AG20443 (cell line): ENCODE measurements around the gene MZT2A.
"Not testable (repeated sequence)": the region's sequence is repeated elsewhere in the genome, so short reads cannot be mapped to it uniquely, and the experiment has no call there.

ENCODE experiments used
- DNase-seq: peaks from one replicate; pipeline ENCODE4 v3.0.0; 2012; ENCODE audit warnings: low spot score, mixed read lengths

MZT2A gene

DNA sequence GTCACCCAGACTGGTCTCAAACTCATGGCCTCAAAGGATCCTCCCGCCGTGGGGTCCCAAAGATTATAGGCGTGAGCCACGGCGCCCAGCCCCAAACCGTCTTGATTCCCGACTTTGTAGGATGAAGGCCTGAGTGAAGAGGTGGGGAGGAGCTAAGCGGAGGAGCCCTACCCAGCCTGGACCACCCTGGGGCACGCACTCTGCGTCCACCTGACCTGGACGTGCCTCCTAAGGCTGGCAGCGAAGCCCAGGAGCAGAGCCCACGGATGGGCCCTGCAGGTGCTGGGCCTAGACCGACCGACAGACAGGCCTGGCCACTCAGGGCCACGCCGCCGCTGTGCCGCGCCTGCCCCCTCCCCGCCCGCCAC lies 744 bp downstream of the MZT2A start:
- not testable (repeated sequence) for DNase-seq

DNA sequence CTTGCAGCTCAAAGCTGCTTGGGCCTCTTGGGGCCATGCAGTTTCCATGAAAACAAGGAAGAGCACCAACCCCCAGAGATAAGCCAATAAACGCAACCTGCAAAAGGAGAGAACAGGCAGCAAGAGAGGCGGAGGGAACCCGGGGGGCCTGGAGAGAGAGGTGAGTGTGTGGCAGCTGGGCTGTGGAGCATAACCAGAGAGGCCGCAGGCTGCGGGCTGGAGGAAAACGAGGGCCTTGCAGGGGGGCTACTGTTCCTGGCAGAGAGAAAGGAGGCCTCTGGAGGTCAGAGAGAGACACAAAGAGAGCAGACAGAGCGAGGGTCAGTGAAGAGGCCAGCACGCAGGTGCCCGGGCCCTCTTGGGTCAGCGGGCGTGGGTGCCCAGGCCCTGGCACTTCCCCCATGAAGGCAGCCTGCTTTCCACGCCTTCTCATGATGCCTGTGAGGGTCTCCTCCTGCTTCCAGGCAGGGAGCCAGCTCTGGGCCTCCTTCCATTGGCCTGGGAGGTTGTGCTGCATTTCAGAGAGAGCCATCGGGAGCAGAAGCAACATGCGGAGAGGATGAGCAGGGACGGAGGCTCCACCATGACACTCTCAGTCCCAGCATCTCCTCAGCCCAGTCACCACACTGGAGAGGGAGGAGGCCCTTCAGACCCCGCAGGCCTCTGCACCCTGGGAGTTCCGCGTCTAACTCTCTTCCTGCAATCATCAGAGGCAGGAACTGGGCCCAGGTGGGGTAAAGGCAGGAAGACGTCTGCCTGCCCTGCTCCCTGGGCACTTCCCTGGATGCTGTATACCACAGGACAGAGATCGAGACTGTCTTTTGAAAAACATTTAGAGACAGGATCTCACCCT lies 1.4 kb downstream of the MZT2A start:
- not testable (repeated sequence) for DNase-seq

DNA sequence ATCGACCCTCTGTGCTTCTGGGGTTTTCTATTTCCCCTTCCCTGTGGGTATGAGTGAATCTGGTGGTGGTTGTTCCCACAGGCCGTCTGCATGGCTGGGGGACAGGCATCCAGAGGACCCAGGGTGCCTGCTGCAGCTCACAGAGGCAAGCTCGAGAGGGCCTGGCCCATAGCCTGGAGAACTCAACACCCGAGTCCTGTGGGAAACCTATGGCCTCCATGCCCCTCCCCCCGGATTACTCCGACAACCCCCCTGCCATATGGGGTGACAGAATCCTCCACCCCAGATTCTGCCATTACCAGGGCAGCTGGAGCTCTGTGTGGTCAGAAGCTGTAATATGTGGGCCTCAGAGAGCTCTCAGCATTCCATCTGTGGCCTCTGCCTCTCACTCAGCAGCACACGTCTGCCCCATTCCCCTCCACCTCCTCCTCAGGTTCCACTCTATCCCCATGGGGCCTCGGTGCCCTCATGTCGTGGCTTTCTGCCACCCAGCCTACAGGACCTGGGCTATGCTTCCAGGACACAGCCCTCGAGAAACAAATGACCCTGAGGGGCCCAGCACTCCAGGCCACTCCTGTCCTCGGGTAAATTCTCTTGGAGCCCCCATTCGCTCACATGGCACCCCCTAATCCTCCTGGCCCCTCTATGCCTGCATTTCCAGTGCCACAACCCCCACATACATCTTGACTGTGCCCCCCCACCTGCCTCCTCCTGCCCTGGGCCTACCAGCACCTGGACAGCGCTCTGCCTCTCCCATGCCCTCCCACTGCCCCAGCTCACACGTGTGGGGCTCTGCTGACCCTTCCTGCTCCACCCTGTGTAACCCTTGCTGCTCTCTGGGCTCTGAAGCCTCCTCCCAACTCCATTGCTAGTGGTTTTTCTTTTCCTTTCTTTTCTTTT lies 3.6 kb downstream of the MZT2A start:
- no peak for DNase-seq

DNA sequence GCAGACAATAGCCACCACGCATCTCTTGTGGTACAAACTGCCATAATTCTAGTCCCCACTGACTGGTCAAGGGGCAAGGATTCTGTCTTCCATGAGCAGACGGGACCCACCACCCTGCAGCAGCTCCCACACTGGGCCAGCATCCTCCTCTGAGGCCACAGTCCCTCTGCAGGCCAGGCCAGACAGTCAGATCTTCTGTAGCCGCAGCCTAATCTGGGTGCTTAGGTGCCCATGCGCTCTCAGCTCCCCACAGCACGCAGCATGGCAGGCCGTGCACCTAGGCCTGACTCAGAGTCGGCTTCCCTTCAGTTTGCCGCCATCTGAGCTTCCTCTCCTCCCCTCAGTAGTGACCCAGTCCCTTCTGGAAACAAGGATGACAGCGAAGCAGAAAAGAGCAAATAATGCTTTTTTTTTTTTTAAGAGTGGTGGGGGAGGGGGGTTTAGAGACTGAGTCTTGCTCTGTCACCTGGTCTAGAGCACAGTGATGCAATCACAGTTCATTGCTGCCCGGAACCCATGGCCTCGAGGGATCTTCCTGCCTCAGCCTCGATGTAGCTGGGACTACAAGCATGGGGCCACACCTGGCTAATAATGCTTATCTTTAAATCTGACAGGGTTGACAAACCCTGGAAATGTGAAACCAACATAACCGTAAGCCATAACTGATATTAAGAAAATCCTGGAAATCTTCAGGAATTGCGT lies 5.8 kb downstream of the MZT2A start:
- DNase-seq = not testable (repeated sequence)

DNA sequence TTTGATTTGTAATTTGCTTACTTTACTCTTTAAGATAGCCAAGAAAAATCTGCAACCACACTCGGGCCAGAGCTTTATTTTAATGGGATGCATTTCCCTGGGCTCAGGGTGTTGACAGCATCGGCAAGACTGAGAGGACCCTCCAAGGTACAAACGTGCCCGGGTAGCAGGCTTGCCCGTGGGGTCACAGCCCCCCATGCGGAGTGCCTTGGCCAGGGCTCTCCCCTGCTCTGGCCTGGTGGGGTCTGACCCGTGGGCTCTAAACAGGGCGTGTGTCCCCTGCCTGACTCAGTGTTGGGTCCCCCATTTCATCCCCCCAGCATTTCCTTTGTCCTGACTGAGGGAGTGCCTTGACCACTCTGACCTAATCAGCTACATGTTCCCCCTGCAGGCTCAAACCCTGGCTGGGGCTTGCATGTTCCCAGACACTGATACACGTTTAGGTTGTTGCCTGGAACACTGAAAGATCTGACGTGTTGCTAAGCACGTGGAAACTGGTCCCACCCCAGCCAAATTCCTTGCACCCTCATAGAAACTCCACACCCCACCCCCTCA lies 7.2 kb downstream of the MZT2A start:
- DNase-seq = not testable (repeated sequence)

DNA sequence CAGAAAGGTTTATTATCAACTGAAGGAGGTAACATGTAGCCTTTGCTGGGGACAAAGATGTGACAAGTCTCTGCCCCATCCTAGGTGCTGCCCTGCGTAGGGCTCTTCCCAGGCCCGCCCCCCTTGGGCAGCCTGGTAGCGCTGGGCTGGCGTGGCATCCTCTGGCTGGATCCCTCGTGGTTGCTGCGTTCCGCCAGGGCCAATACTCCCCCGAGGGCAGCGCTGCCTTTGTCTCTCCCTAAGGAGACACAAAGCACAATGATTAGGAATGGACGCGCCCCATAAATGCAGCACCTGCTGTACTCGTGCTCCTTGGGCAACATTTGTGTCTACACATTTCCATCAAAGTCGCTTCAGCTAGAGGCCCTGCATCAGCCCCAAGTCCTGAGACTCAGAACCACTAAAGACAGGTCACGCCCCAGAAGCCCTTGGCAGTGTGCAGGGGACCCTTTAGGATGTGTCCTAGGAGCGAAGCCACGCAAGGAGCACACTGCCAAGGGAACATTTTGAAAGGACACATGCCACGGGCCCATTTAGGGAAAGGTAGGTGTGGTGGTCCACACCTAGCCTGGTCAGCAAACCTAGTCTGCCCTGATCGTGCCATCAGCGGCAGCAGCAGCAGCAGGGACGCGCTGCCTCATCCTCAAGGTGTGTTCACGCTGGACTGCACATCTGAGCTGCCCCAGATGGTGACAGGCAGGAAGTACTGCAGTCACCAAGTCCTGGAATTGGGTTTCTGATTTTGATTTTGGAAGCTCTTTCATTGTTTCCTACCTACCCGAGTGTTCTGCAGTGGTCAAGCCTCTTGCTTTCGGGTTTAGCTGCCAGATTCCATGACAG lies 8.0 kb downstream of the MZT2A start:
- not testable (repeated sequence) for DNase-seq

DNA sequence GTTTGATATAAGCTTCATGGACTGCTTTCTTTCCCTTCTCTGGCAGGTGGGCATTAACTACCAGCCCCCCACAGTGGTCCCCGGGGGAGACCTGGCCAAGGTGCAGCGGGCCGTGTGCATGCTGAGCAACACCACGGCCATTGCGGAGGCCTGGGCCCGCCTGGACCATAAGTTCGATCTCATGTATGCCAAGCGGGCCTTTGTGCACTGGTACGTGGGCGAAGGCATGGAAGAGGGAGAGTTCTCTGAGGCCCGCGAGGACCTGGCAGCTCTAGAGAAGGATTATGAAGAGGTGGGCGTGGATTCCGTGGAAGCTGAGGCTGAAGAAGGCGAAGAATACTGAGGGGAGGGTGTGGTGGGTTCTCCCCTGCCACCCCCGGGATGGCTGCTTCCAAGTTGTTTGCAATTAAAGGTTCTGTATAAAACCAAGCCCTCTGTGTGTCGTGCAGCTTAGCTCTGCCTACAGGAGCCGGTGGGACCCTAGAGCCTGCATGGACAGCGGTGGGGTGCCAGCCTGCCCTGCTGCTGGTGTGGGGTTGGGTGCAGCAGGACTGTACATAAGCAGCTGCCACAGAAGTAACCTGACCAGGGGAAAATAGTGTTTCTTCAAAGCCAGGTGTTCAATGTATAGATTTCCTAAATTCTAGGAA lies 9.6 kb downstream of the MZT2A start:
- DNase-seq = not testable (repeated sequence)

DNA sequence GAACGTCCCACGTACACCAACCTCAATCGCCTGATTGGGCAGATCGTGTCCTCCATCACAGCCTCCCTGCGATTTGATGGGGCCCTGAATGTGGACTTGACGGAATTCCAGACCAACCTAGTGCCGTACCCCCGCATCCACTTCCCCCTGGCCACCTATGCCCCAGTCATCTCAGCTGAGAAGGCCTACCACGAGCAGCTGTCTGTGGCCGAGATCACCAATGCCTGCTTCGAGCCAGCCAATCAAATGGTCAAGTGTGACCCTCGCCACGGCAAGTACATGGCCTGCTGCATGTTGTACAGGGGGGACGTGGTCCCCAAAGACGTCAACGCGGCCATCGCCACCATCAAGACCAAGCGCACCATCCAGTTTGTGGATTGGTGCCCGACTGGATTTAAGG lies 11.8 kb downstream of the MZT2A start:
- not testable (repeated sequence) for DNase-seq

DNA sequence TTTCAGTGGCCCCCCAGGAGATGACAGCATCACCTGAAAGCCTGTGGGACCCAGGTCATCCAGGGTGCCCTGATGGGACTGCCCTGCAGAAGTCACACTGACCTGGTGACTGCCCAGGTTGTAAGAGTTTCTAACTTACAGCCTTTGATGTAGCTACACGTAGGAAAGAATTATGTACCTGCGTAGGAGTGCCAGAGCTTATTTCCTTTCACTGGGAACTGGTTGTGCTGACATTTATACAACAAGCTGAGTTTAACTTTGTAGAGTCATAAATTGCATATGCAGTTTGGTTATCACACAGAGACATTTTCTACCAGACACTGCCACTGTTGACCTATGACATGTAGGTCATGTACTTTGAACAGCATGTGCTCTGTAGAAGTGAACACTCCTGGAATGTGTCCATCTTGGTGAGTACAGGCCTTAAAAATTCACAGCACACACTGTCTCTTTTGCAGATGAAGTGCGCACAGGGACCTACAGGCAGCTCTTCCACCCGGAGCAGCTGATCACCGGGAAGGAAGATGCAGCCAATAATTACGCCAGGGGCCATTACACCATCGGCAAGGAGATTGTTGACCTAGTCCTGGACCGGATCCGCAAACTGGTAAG lies 13.2 kb downstream of the MZT2A start:
- not testable (repeated sequence) for DNase-seq

DNA sequence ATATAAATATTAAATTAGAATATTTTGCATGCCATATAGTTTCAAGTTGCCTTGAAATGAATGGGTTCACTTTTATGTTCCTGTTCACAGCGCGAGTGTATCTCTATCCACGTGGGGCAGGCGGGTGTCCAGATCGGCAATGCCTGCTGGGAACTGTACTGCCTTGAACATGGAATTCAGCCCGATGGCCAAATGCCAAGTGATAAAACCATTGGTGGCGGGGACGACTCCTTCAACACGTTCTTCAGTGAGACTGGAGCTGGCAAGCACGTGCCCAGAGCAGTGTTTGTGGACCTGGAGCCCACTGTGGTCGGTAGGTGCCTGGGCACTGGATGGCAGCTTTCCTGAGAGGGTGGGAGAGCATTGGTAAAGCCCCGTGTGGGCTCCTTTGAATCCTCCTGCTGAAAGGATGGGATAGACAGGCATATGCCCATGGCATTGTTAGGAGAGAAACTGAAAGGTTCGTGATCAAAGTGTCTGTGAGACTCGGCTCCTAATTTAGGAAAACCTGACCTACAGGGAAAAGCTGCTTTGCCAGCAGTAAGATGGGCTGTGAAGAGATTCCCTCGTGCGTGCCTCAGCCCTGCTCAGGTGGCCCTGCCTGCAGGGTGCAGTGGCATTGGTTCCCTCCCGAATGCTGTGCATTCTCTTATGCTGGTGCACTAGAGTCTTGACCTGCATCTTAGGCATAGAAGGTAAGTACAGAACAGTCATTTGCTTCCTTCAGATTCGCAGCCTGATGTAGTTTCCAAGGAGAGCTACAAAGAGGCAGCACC lies 13.9 kb downstream of the MZT2A start:
- DNase-seq = not testable (repeated sequence)

DNA sequence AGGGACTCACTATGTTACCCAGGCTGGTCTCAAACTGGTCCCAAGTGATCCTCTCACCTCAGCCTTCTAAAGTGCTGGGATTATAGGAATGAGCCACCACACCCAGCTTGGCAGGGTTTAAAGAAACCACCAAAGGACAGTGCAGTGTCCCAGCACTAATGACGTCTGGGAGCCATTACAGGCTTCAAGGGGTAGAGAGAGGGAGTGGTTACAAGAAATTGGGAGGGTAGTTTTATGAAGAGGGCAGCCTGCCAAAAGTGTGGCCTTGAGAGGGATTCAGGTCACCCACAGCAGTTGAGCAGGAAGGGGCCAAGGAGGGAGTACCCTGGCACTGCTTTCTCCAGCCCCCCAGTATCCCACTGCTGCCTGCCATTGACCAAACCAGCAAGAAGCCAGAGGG lies 15.0 kb downstream of the MZT2A start:
- DNase-seq = not testable (repeated sequence)

DNA sequence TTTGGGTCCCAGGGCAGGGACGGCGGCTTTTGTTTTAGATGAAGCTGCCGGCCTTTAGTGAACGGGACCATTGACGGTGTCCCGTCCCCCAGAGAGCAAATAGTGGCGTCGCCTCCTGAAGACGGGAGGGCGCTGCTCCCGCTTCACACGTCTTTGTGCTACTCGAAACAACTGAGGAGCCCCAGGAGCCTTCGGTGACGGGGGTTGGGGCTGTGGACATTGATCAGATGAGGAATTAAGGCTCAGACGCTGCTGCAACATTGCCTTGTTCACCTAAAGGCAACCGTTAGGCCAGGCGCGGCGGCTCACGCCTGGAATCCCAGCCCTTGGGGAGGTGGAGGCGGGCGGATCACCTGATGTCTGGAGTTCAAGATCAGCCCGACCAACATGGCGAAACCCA lies 15.8 kb downstream of the MZT2A start:
- not testable (repeated sequence) for DNase-seq

DNA sequence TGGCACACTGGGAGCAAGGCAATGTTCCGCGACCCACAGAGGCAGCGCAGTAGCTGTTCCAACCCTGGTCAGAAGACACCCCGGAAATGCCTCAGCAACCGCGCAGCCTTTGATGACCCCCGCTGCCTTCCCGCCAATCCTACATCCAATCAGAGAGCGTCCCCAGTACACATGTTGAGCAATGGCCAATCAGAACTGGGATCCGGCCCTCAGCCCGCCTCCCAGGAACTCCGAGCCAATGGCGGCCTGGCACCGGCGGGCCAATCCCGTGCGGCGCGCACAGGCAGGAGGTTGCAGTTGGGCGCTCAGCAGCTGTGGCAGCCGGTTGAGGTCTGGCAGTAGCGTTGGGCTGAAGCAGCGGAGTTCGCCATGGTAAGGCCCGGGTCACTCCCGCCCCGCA lies 16.4 kb downstream of the MZT2A start, which contains the start of gene TUBA3D:
Gene TUBA3D (plus strand): TSS at position 289 of the 400 bp plus-strand sequence. CDS start 81 bp downstream, at position 370.
- DNase-seq = no peak

DNA sequence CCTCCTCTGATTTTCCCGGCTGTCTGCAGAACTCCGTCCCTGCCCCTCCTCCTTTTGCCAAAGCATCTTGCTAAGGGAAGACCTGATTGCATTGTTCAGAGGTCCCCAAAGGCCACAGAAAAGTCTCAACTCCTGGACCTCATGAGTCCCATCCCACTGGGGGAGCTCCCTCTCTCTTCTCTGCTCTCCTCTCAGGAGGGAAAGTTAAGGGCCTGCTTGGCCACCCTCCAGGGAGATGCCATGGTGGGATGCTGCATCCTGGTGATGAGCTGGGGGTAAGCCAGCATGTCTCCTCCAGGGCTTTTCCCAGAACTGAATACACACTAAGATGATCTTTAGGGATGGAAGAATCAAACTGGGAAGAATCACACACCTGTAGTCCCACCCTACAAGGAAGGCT lies 18.9 kb downstream of the MZT2A start:
- DNase-seq = not testable (repeated sequence)

DNA sequence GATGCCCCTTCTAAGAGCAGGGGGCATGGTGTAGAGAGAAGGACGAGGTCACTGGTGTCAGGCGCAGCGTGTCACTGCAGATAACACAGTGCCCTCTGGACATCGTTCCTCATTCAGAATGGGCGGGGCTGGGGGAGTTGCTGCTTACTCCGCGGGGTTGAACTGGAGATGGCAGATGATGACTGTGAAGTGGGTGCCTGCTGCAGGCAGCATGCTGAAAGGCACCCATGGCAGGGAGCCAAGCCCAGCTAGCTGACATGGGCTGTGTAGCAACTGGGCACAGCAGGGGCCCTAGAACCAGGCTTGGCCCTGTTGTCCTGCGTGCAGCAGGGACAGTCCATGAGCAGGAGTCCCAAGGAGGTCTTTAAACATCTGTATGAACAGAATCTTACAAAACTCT lies 20.6 kb downstream of the MZT2A start:
- DNase-seq = not testable (repeated sequence)

DNA sequence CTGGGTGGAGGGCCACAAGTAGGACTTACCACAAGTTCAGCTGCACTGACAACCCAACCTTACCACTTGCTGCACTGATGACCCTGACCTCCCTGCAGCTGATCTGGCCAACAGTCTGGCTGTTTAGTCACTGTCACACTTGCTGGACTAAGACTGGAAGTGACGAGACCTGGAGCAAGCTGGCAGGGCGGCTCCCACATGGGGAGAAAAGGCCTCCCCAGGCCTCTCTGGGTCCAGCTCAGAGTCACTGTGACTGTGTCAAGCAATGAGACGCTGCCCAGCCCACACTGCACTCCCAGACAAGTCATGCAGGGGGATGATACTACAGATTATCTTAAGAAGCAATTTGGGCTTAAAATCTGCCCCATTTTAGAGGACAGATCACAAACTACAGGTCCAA lies 21.3 kb downstream of the MZT2A start:
- DNase-seq = not testable (repeated sequence)

DNA sequence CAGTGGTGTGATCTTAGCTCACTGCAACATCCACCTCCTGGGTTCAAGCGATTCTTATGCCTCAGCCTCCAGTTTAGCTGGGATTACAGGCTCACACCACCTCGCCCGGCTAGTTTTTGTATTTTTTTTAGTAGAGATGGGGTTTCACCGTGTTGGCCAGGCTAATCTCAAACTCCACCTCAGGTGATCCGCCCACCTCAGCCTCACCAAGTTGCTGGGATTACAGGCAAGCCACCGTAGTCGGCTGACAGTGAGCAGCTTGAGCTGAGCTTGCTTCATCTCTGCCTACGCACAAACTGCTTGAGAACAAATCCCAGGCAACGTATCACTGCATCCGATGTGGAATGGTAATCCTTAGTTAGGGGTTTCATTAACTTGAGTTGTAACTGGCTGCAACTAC lies 24.5 kb downstream of the MZT2A start:
- DNase-seq = not testable (repeated sequence)

DNA sequence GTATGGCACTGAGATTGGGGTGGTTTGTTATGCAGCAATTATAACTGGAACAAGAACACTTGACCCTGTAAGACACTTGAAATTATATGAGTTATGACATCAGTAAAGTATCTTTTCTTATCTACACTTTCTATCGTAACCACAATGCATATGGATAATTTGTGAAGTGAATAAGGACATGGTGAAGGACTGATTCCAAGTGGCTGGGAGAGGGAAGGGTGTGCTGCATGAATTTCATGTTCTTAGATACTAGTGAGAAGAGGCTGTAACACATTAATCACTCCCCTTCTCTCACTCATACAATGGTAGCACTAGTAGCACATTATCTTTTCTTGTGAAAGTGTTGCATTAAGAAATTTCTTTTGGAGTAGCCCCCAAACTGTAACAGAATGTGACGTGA lies 37.3 kb downstream of the MZT2A start:
- not testable (repeated sequence) for DNase-seq
